HEK293T (cell line): ENCODE measurements around the gene APMAP.

Source experiments
- CTCF ChIA-PET: fragments of 350-600 bp; formaldehyde crosslinking; extraction: SDS; loops from one replicate; lab custom pipeline; 2021; ENCODE audit warnings: antibody characterized with exemption, inconsistent platforms; lab: Yijun Ruan, JAX
- POLR2A ChIA-PET: fragments of 350-600 bp; formaldehyde crosslinking; extraction: SDS; loops from one replicate; lab custom pipeline; 2020; ENCODE audit warnings: antibody characterized with exemption, inconsistent platforms; lab: Yijun Ruan, JAX
- DNase-seq: peaks from one replicate; pipeline ENCODE4 v3.0.0; 2012; ENCODE audit warnings: mixed read lengths; ENCODE audit errors: extremely low spot score
- ARNT ChIP-seq: fragments of 450-650 bp; IDR thresholded peaks from 2 replicates; pipeline ENCODE4 v1.6.1; 2017; ENCODE audit warnings: mild to moderate bottlenecking
- BHLHE40 ChIP-seq: fragments of 450-650 bp; IDR thresholded peaks from 2 replicates; pipeline ENCODE4 v1.6.1; 2016; ENCODE audit warnings: mild to moderate bottlenecking, moderate library complexity, borderline replicate concordance
- CTBP1 ChIP-seq: fragments of 450-650 bp; IDR thresholded peaks from 2 replicates; pipeline ENCODE4 v1.6.1; 2016; ENCODE audit warnings: borderline replicate concordance
- ELF4 ChIP-seq: fragments of 450-650 bp; IDR thresholded peaks from 2 replicates; pipeline ENCODE4 v1.6.1; 2017; ENCODE audit warnings: antibody characterized with exemption
- FOXA1 ChIP-seq: fragments of 450-650 bp; IDR thresholded peaks from 2 replicates; pipeline ENCODE4 v1.6.1; 2016; ENCODE audit warnings: mild to moderate bottlenecking
- FOXK2 ChIP-seq: fragments of 450-650 bp; IDR thresholded peaks from 2 replicates; pipeline ENCODE4 v1.6.1; 2016; ENCODE audit warnings: mild to moderate bottlenecking
- FOXM1 ChIP-seq: fragments of 450-650 bp; IDR thresholded peaks from 2 replicates; pipeline ENCODE4 v1.6.1; 2017; ENCODE audit warnings: mild to moderate bottlenecking, borderline replicate concordance
- HDGF ChIP-seq: fragments of 450-650 bp; IDR thresholded peaks from 2 replicates; pipeline ENCODE4 v1.6.1; 2017; ENCODE audit warnings: antibody characterized with exemption, borderline replicate concordance
- L3MBTL2 ChIP-seq: fragments of 450-650 bp; conservative IDR thresholded peaks from 2 replicates; pipeline ENCODE4 v1.6.1; 2016; ENCODE audit warnings: mild to moderate bottlenecking
- LEF1 ChIP-seq: fragments of 450-650 bp; IDR thresholded peaks from 2 replicates; pipeline ENCODE4 v1.6.1; 2017; ENCODE audit warnings: mild to moderate bottlenecking, borderline replicate concordance
- NFRKB ChIP-seq: fragments of 450-650 bp; IDR thresholded peaks from 2 replicates; pipeline ENCODE4 v1.6.1; 2016; ENCODE audit warnings: mild to moderate bottlenecking, moderate library complexity
- SP1 ChIP-seq: fragments of 450-650 bp; IDR thresholded peaks from 2 replicates; pipeline ENCODE4 v1.6.1; 2017
- SUZ12 ChIP-seq: fragments of 450-650 bp; IDR thresholded peaks from 2 replicates; pipeline ENCODE4 v1.6.1; 2016; ENCODE audit warnings: mild to moderate bottlenecking
- TARDBP ChIP-seq: fragments of 450-650 bp; IDR thresholded peaks from 2 replicates; pipeline ENCODE4 v1.6.1; 2016
- ZNF384 ChIP-seq: fragments of 450-650 bp; IDR thresholded peaks from 2 replicates; pipeline ENCODE4 v1.6.1; 2016
- TF ChIP-seq, protein P1 (sequence below): fragments of 450-650 bp; IDR thresholded peaks from 2 replicates; pipeline ENCODE4 v1.6.1; 2016

Gene APMAP

DNA sequence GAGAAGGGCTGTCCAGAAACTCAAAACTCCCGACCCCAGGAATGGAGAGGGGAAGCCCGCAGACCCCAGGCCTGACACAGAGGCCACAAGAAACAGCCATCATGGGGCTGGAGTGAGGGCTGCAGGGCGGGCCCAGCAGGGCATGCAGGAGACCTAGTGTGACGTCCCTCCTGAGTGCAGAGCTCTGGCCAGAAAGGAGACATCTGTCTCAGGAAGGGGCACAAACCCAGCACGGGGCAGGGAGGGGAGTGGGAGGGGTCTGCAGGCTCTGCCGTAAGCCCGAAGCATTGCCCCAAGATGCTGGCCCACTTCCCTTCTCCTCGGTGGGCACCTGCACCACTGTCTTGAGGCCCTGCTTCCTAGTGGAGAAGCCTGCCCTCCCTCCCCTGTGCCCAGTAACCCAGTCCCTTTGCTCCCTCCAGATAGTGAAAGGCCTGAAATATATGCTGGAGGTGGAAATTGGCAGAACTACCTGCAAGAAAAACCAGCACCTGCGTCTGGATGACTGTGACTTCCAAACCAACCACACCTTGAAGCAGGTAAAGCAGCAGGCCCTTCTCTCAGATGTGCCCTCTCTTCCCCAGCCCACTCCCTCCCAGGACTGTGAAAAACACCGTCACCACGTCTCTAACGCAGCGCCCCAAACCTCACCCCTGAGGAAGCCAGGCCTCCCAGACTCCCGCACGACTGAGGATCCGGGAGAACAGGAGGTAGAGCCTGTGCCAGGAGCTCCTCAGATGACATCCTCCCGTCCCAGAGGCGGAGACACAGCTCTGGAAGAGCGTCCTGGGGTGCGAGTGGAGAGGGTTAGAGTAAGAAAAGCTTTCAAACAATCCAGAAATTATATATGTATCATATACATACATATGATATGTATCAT, 33.8 kb downstream of the APMAP start:
- DNase-seq: no peak
- POLR2A ChIA-PET: no interaction called here
- CTCF ChIA-PET: no interaction called here
- TF ChIP-seq CTBP1 (no peak), NFRKB (no peak), L3MBTL2 (no peak), SP1 (no peak), FOXM1 (no peak), LEF1 (no peak), SUZ12 (no peak), HDGF (no peak), ZNF384 (no peak), FOXA1 (no peak)

DNA sequence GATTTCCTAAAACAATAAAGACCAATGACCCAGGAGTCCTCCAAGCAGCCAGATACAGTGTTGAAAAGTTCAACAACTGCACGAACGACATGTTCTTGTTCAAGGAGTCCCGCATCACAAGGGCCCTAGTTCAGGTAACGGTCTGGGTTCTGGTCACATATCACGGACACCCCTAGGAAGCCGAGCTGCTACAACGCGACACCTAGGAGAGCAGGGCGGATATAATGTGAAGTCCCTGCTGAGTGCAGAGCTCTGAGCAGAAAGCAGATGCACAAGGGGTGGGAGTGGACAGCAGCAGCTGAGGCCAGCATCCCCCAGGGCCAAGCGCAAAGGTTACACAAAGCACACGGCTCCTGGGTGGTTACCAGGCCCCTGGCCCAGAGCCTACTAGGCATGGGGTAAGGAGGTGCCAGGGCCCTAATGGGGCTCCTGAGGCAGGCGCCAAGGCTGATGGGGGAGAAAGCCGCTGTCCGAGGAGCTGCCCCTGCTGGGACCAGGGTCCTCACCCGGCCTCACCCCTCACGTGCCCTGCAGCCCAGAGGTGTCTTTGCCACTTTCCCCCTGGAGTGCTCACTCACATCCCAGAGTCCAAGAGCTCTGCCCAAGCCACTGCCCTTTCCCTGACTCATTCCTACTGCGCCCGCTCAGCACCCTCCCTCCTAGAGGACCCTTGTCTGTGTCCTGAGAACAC, 35.1 kb downstream of the APMAP start:
- CTCF ChIA-PET: no interaction called here
- POLR2A ChIA-PET: no interaction called here
- no peak for DNase-seq
- TF ChIP-seq ELF4 (no peak), FOXK2 (no peak), NFRKB (no peak), SUZ12 (no peak), CTBP1 (no peak), ARNT (no peak), BHLHE40 (no peak), FOXA1 (no peak)
- TF ChIP-seq, protein P1, sequence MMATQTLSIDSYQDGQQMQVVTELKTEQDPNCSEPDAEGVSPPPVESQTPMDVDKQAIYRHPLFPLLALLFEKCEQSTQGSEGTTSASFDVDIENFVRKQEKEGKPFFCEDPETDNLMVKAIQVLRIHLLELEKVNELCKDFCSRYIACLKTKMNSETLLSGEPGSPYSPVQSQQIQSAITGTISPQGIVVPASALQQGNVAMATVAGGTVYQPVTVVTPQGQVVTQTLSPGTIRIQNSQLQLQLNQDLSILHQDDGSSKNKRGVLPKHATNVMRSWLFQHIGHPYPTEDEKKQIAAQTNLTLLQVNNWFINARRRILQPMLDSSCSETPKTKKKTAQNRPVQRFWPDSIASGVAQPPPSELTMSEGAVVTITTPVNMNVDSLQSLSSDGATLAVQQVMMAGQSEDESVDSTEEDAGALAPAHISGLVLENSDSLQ: no peak

GRCh38 chr20:24956001-24956841, 36.3 kb downstream of the APMAP start:
- CTCF ChIA-PET: no interaction called here
- no peak for DNase-seq

DNA sequence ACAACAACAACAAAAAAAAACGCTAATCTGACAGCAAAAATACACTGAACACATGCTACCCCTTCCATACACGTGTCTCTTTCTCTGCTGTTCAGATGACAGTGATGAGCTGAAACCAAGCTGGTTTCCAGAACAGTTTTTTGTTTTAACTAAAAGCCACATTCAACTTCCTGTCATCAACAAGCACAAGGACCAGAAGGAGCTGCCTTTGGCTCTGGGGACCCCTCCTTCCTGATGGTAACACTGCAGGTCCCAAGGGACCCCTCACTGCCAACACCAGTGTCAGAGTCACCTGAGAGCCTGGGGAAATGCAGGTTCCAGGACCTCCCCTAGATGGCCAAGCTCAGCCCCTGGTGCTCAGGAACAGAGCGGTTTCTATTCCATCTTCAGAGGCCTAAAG, 37.5 kb downstream of the APMAP start:
- DNase-seq: no peak
- TF ChIP-seq ELF4 (no peak), NFRKB (no peak), LEF1 (no peak), HDGF (no peak), TARDBP (no peak), FOXA1 (no peak), SUZ12 (no peak), BHLHE40 (no peak), ZNF384 (no peak), ARNT (no peak)
- POLR2A ChIA-PET: no interaction called here
- CTCF ChIA-PET: interaction anchor here (0.6 kb wide), 1 partner anchor 542 kb away, joined by 3 read pairs; no protein-coding TSS in a partner anchor

More at GRCh38 chr20:24956001-24956841, 36.3 kb downstream of the APMAP start:
- no peak for TF ChIP-seq FOXA1
- TF ChIP-seq BHLHE40: no peak
- TF ChIP-seq ZNF384: no peak
- TF ChIP-seq, protein P1: no peak
- TF ChIP-seq SUZ12: no peak
- no peak for TF ChIP-seq ARNT
- no peak for TF ChIP-seq NFRKB
- no peak for TF ChIP-seq FOXK2
- no peak for TF ChIP-seq HDGF
- no peak for TF ChIP-seq CTBP1
- no peak for TF ChIP-seq LEF1
- TF ChIP-seq ELF4: no peak
- TF ChIP-seq TARDBP: no peak
- TF ChIP-seq L3MBTL2: no peak
- TF ChIP-seq SP1: no peak
- TF ChIP-seq FOXM1: no peak
- POLR2A ChIA-PET: no interaction called here

- DNase-seq: no peak
- TF ChIP-seq FOXM1: no peak
- TF ChIP-seq FOXK2: no peak
- TF ChIP-seq ELF4: no peak
- TF ChIP-seq HDGF: no peak
- ChIA-PET CTCF (no interaction called here), POLR2A (no interaction called here)
Measured at GRCh38 chr20:24954566-24954965, 38.0 kb downstream of the APMAP start.

- POLR2A ChIA-PET: no interaction called here
- CTCF ChIA-PET: no interaction called here
- no peak for TF ChIP-seq ZNF384
- TF ChIP-seq HDGF: no peak
- TF ChIP-seq, protein P1: no peak
- no peak for TF ChIP-seq FOXK2
- no peak for TF ChIP-seq LEF1
- no peak for TF ChIP-seq SUZ12
- TF ChIP-seq TARDBP: no peak
- no peak for TF ChIP-seq SP1
- no peak for TF ChIP-seq L3MBTL2
- TF ChIP-seq ARNT: no peak
- no peak for DNase-seq
Measured at GRCh38 chr20:24954151-24954550, 38.4 kb downstream of the APMAP start.
